B cell (primary cell): ENCODE measurements around the gene PDZD2. TPM values are rescaled to one million over a fixed set of nuclear protein-coding genes. Genes with fewer than 3 reads are reported as not detected.

Experiments
- ATAC-seq: fragments of 200-7000 bp; cut with Tn5 transposase; one replicate; pipeline ENCODE4 v1.10.0; 2021; ENCODE audit warnings: low read depth, mild to moderate bottlenecking, moderate number of reproducible peaks, moderate library complexity
- CTCF ChIA-PET: fragments of 350-600 bp; sonication (Branson Sonifier 250); formaldehyde crosslinking; loops from one replicate; lab custom pipeline; 2021; ENCODE audit warnings: antibody characterized with exemption, inconsistent platforms; lab: Charles Lee
- POLR2A ChIA-PET: fragments of 350-600 bp; sonication (Branson Sonifier 250); formaldehyde crosslinking; loops from one replicate; lab custom pipeline; 2021; ENCODE audit warnings: antibody characterized with exemption; lab: Charles Lee
- DNase-seq: peaks from one replicate; pipeline ENCODE4 v3.0.0; 2013
- H2AFZ ChIP-seq: 2 replicates; pipeline ENCODE4 v1.6.1; 2012; ENCODE audit warnings: mild to moderate bottlenecking, low read depth, low read length; ENCODE audit not compliant: insufficient read depth, poor library complexity, severe bottlenecking
- H3K27ac ChIP-seq, 2 donors: 1 replicate in 1 of 2; 2 replicates in 1 of 2; pipeline ENCODE4 v1.5.1; 2012 to 2013; ENCODE audit warnings: low read length in 2 of 2, mild to moderate bottlenecking in 2 of 2, moderate library complexity in 1 of 2
- H3K27me3 ChIP-seq, 4 experiments: fragments of 200-600 bp in 1 of 4; sonication (generic) in 1 of 4; replicated peaks in 1 of 4; 1 replicate in 2 of 4; 2 replicates in 2 of 4; pipeline versions ENCODE4 v1.6.1 to v1.7.0; 2013 to 2016; ENCODE audit warnings: low read length in 3 of 4, mild to moderate bottlenecking in 2 of 4, mixed read lengths in 1 of 4, moderate library complexity in 1 of 4; ENCODE audit not compliant: insufficient read depth in 4 of 4, control insufficient read depth in 3 of 4; ENCODE audit errors: control extremely low read depth in 1 of 4
- H3K36me3 ChIP-seq, 2 experiments: replicated peaks in 1 of 2; 1 replicate in 1 of 2; 2 replicates in 1 of 2; pipeline versions ENCODE4 v1.6.1 to v1.7.1; 2013; ENCODE audit warnings: low read length in 1 of 2; ENCODE audit not compliant: insufficient read depth in 2 of 2, control insufficient read depth in 1 of 2; ENCODE audit errors: control extremely low read depth in 1 of 2, extremely low read depth in 1 of 2
- H3K4me1 ChIP-seq, 2 donors: fragments of 200-600 bp in 1 of 2; sonication (generic) in 1 of 2; 1 replicate in 1 of 2; 2 replicates in 1 of 2; pipeline versions ENCODE4 v1.5.1 to v1.6.1; 2013 to 2017; ENCODE audit warnings: low read length in 2 of 2; ENCODE audit not compliant: control insufficient read depth in 2 of 2, insufficient read depth in 2 of 2
- H3K4me2 ChIP-seq: replicated peaks from 2 replicates; pipeline ENCODE3; 2012; ENCODE audit warnings: mild to moderate bottlenecking, low read depth, low read length; ENCODE audit not compliant: poor library complexity, severe bottlenecking
- H3K4me3 ChIP-seq, 5 experiments: fragments of 200-600 bp in 1 of 5; sonication (generic) in 1 of 5; 1 replicate in 3 of 5; 2 replicates in 2 of 5; pipeline versions ENCODE4 v1.5.1 to v1.7.0; 2011 to 2016; ENCODE audit warnings: low read length in 4 of 5, mild to moderate bottlenecking in 4 of 5, low read depth in 2 of 5, control low read depth in 1 of 5, moderate library complexity in 1 of 5; ENCODE audit not compliant: insufficient read depth in 1 of 5; ENCODE audit errors: control extremely low read depth in 1 of 5, extremely low read depth in 1 of 5
- H3K79me2 ChIP-seq: fragments of 200-600 bp; sonication (generic); one replicate; pipeline ENCODE4 v1.6.0; 2016; ENCODE audit warnings: low read length; ENCODE audit not compliant: control insufficient read depth, insufficient read depth
- H3K9ac ChIP-seq: fragments of 200-600 bp; sonication (generic); 2 replicates; pipeline ENCODE4 v1.6.1; 2017; ENCODE audit warnings: mild to moderate bottlenecking, low read length, moderate library complexity
- H3K9me3 ChIP-seq, 3 donors: one replicate each; pipeline versions ENCODE4 v1.6.1 to v1.7.1; 2013; ENCODE audit warnings: low read length in 2 of 3; ENCODE audit not compliant: control insufficient read depth in 2 of 3, insufficient read depth in 1 of 3; ENCODE audit errors: control extremely low read depth in 1 of 3
- H4K20me1 ChIP-seq: 2 replicates; pipeline ENCODE4 v1.6.0; 2012; ENCODE audit warnings: mild to moderate bottlenecking, low read length; ENCODE audit not compliant: insufficient read depth, control insufficient read depth, poor library complexity, severe bottlenecking
- H3K27ac Mint-ChIP-seq: one replicate; pipeline ENCODE4 v1.8.0; 2021; ENCODE audit warnings: mixed read lengths
- H3K27me3 Mint-ChIP-seq: one replicate; pipeline ENCODE4 v1.8.0; 2021; ENCODE audit warnings: mixed read lengths
- H3K4me1 Mint-ChIP-seq: one replicate; pipeline ENCODE4 v1.8.0; 2021; ENCODE audit warnings: mixed read lengths
- H3K4me3 Mint-ChIP-seq: one replicate; pipeline ENCODE4 v1.8.0; 2021; ENCODE audit warnings: mixed read lengths
- H3K9me3 Mint-ChIP-seq: one replicate; pipeline ENCODE4 v1.8.0; 2022; ENCODE audit warnings: mixed read lengths; ENCODE audit not compliant: insufficient read depth
- EZH2 ChIP-seq: IDR thresholded peaks from 2 replicates; pipeline ENCODE4 v1.6.1; 2012; ENCODE audit warnings: borderline replicate concordance, low read depth, mild to moderate bottlenecking, moderate library complexity, low read length; ENCODE audit not compliant: insufficient read depth, poor library complexity, severe bottlenecking
- WGBS: methylation state at CpG from one replicate; pipeline ENCODE4 v1.1.5; 2013; ENCODE audit warnings: missing lambda C conversion rate; ENCODE audit not compliant: insufficient coverage; 5-methylcytosine and 5-hydroxymethylcytosine counted together
- intact Hi-C: fragments of 100-400 bp; cut with micrococcal nuclease; formaldehyde crosslinking; loops from one replicate; pipeline ENCODE4 v1.10.0; 2022
- polyA plus RNA-seq: library from polyadenylated mRNA; depleted of rRNA; stranded (reverse); fragments of >200 nt; gene quantifications from 2 replicates; pipeline ENCODE4 v1.2.3, GENCODE V29; 2012
- total RNA-seq, 2 donors: library from RNA; stranded (reverse); fragments of 120-200 nt in 1 of 2; gene quantifications; 1 replicate in 1 of 2; 2 replicates in 1 of 2; pipeline versions ENCODE4 v1.2.3 to v1.2.4, GENCODE V29; 2013 to 2022
- TF ChIP-seq, protein P1 (sequence below): fragments of 200-600 bp; IDR thresholded peaks from one replicate; pipeline ENCODE4 v1.8.0; 2022; ENCODE audit warnings: antibody characterized with exemption, mild to moderate bottlenecking

Gene PDZD2
- total and polyA plus RNA-seq, 2 donors (not counting 1 experiment from before 2014, with no cell fraction given): not detected

DNA sequence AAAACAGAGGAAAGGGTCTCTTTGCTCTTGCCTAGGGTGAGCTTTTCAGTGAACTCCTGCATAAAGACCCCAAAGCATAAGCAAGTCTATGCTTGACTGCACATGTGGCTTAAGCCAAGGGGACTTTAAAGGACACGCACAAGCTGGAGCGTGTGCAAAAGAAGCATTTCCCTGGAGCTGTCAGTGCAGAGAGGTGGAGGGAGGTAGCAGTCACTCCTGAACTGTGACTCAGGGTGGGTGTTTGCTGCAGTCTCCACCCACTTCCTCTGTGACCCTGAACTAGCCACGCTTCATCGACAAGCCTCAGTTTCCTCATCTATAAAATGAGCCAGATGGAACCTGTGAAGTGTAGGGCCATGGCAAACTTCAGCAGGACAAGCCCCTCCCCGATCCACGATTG, 72.4 kb downstream of the PDZD2 start:
- CTCF ChIA-PET: no interaction called here
- no peak overlapping the region for H2AFZ ChIP-seq
- POLR2A ChIA-PET: no interaction called here
- TF ChIP-seq EZH2: no peak
- TF ChIP-seq, protein P1, sequence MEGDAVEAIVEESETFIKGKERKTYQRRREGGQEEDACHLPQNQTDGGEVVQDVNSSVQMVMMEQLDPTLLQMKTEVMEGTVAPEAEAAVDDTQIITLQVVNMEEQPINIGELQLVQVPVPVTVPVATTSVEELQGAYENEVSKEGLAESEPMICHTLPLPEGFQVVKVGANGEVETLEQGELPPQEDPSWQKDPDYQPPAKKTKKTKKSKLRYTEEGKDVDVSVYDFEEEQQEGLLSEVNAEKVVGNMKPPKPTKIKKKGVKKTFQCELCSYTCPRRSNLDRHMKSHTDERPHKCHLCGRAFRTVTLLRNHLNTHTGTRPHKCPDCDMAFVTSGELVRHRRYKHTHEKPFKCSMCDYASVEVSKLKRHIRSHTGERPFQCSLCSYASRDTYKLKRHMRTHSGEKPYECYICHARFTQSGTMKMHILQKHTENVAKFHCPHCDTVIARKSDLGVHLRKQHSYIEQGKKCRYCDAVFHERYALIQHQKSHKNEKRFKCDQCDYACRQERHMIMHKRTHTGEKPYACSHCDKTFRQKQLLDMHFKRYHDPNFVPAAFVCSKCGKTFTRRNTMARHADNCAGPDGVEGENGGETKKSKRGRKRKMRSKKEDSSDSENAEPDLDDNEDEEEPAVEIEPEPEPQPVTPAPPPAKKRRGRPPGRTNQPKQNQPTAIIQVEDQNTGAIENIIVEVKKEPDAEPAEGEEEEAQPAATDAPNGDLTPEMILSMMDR: no peak
- DNase-seq (no peak), ATAC-seq (no peak)
- no peak overlapping the region for H3K9ac ChIP-seq
- H3K27me3 ChIP-seq: no peaks in the 10 kb centered on the region
- H3K27ac ChIP-seq: no peak overlapping the region
- no peak overlapping the region for H3K27ac Mint-ChIP-seq
- H3K4me1 ChIP-seq: no peaks in the 10 kb centered on the region
- H3K4me2 ChIP-seq: no peak overlapping the region
- no peaks in the 10 kb centered on the region for H3K4me1 Mint-ChIP-seq
- no peaks in the 10 kb centered on the region for H4K20me1 ChIP-seq
- H3K4me3 Mint-ChIP-seq: no peak overlapping the region
- no peaks in the 10 kb centered on the region for H3K79me2 ChIP-seq
- peaks cover 0 to 4% (median 0%) of the 10 kb centered on the region in 3 donors for H3K9me3 ChIP-seq
- intact Hi-C loops: no loop called here
- H3K36me3 ChIP-seq: no peaks in the 10 kb centered on the region
- WGBS: 81% methylated on average over 5 of the region's 6 CpGs
- H3K9me3 Mint-ChIP-seq: no peaks in the 10 kb centered on the region
- H3K4me3 ChIP-seq: no peak overlapping the region
- H3K27me3 Mint-ChIP-seq: no peaks in the 10 kb centered on the region

DNA sequence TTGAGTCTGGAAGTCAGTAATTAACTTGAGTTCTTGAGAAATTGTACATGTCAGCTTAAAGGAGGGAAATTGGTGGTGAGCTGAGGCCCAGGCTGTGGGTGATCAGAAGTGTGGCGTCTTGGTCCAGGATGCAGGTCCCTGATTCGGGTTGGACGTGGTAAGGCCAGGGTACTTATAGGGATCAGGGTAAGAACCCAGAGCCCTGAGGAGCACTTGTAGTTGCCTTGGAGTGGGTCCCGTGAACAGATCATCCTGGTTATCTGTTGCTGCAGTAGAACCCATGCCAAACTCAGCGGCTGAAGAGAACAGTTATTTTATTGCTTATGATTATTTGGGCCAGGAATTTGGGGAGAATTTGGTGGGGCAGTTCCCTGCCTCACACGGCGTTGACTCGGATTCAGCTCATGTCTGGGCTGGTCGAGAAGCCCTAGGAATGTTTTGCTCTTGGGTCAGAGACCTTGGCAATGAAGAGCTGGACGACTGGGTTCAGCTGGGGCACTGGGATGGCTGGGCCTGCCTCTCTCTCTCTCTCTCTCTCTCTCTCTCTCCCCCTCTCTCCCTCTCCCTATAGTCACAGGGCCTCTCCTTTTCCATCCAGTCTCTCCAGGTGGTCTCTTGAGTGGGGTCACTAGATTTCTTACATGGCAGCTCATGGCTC, 73.1 kb downstream of the PDZD2 start:
- H2AFZ ChIP-seq: no peak overlapping the region
- no peaks in the 10 kb centered on the region for H3K79me2 ChIP-seq
- H3K27me3 ChIP-seq: no peaks in the 10 kb centered on the region
- no peaks in the 10 kb centered on the region for H3K36me3 ChIP-seq
- no peak overlapping the region for H3K9ac ChIP-seq
- POLR2A ChIA-PET: no interaction called here
- intact Hi-C loops: no loop called here
- TF ChIP-seq EZH2: no peak
- TF ChIP-seq, protein P1: no peak
- Mint-ChIP-seq H3K9me3 (no peaks in the 10 kb centered on the region), H3K27me3 (no peaks in the 10 kb centered on the region), H3K4me3 (no peak overlapping the region), H3K4me1 (no peaks in the 10 kb centered on the region), H3K27ac (no peak overlapping the region)
- CTCF ChIA-PET: no interaction called here
- ATAC-seq: no peak
- no peak overlapping the region for H3K27ac ChIP-seq
- H3K4me2 ChIP-seq: no peak overlapping the region
- whole genome bisulfite sequencing: 90% methylated on average over 9 of the region's 10 CpGs
- peaks cover 0 to 4% (median 0%) of the 10 kb centered on the region in 3 donors for H3K9me3 ChIP-seq
- H3K4me1 ChIP-seq: no peaks in the 10 kb centered on the region
- DNase-seq: no peak
- no peaks in the 10 kb centered on the region for H4K20me1 ChIP-seq
- no peak overlapping the region for H3K4me3 ChIP-seq
